H1 (cell line): ENCODE measurements around the gene EGR1. TPM values are rescaled to one million over a fixed set of nuclear protein-coding genes. Genes with fewer than 3 reads are reported as not detected.

ENCODE experiments used
- CHD2 ChIP-seq: IDR thresholded peaks from 2 replicates; pipeline ENCODE4 v1.6.1; 2012; ENCODE audit warnings: low read length, improper control_type of control experiment
- CTCF ChIP-seq, 3 experiments: IDR thresholded peaks; 1 replicate in 2 of 3; 2 replicates in 1 of 3; pipeline versions ENCODE4 v1.5.1 to v1.6.1; 2011; ENCODE audit warnings: low read length in 3 of 3, mild to moderate bottlenecking in 3 of 3, inconsistent platforms in 2 of 3, low read depth in 1 of 3, moderate library complexity in 1 of 3; ENCODE audit not compliant: insufficient read depth in 1 of 3; ENCODE audit errors: control extremely low read depth in 1 of 3
- EGR1 ChIP-seq: IDR thresholded peaks from 2 replicates; pipeline ENCODE4 v1.6.1; 2011; ENCODE audit warnings: low read depth, low read length, borderline replicate concordance
- GTF2F1 ChIP-seq: IDR thresholded peaks from 2 replicates; pipeline ENCODE4 v1.6.1; 2012; ENCODE audit warnings: low read depth, low read length, improper control_type of control experiment, borderline replicate concordance
- HDAC6 ChIP-seq: IDR thresholded peaks from one replicate; pipeline ENCODE4 v1.7.1; 2012; ENCODE audit warnings: low read depth, mild to moderate bottlenecking, inconsistent platforms, low read length, moderate library complexity
- JUND ChIP-seq: IDR thresholded peaks from 2 replicates; pipeline ENCODE4 v1.6.1; 2011; ENCODE audit warnings: mild to moderate bottlenecking, improper control_type of control experiment, low read length
- KDM4A ChIP-seq: IDR thresholded peaks from one replicate; pipeline ENCODE4 v1.7.1; 2012; ENCODE audit warnings: low read depth, mild to moderate bottlenecking, moderate library complexity, low read length, inconsistent platforms; ENCODE audit not compliant: severe bottlenecking
- MAX ChIP-seq: IDR thresholded peaks from 2 replicates; pipeline ENCODE4 v1.6.1; 2012; ENCODE audit warnings: inconsistent platforms
- PHF8 ChIP-seq: fragments of 200-600 bp; sonication (generic); conservative IDR thresholded peaks from 2 replicates; pipeline ENCODE4 v1.7.1; 2012; ENCODE audit warnings: low read depth, mild to moderate bottlenecking, inconsistent platforms, low read length, moderate library complexity
- POLR2AphosphoS5 ChIP-seq: IDR thresholded peaks from 2 replicates; pipeline ENCODE4 v1.6.1; 2011; ENCODE audit warnings: low read depth, low read length
- RBBP5 ChIP-seq: IDR thresholded peaks from 2 replicates; pipeline ENCODE4 v1.7.1; 2012; ENCODE audit warnings: low read depth, mild to moderate bottlenecking, inconsistent platforms, low read length, moderate library complexity, borderline replicate concordance
- SAP30 ChIP-seq: fragments of 300-600 bp; sonication (generic); IDR thresholded peaks from 2 replicates; pipeline ENCODE4 v1.7.1; 2012; ENCODE audit warnings: low read length, moderate library complexity, mild to moderate bottlenecking, inconsistent platforms; ENCODE audit not compliant: insufficient read depth, insufficient replicate concordance
- SRF ChIP-seq: IDR thresholded peaks from 2 replicates; pipeline ENCODE4 v1.6.1; 2011; ENCODE audit warnings: mild to moderate bottlenecking, low read depth, low read length, moderate library complexity
- TCF12 ChIP-seq: IDR thresholded peaks from 2 replicates; pipeline ENCODE4 v1.6.1; 2011; ENCODE audit warnings: low read depth, mild to moderate bottlenecking, low read length
- polyA plus RNA-seq, 7 experiments: library from polyadenylated mRNA; depleted of rRNA in 3 of 7; stranded (reverse) in 5 of 7; unstranded in 2 of 7; fragments of >200 nt in 5 of 7; fragments of 200-250 nt in 2 of 7; gene quantifications; 1 replicate in 5 of 7; 2 replicates in 1 of 7; 4 replicates in 1 of 7; pipeline versions ENCODE4 v1.2.1 to v1.2.3, GENCODE V29; 2011 to 2013; ENCODE audit warnings: missing spikeins in 2 of 7, mixed read lengths in 2 of 7
- total RNA-seq: library from RNA; stranded (reverse); fragmentation: NEBNext Ultra II Directional; extraction: Animal tissue kit (Norgen Biotek cat#: 25700); gene quantifications from 2 replicates; pipeline ENCODE4 v1.2.1, GENCODE V29; 2021
- TF ChIP-seq, protein P1 (sequence below): IDR thresholded peaks from 2 replicates; pipeline ENCODE4 v1.6.1; 2012; ENCODE audit warnings: low read length, inconsistent platforms

Gene EGR1
- total and polyA plus RNA-seq, 2 of the 8 experiments (the other 6 are each of a cell fraction or from before 2014, with no cell fraction given), result 16.2 to 35.5 TPM

GRCh38 chr5:138464388-138465260 lies 655 bp upstream of the EGR1 start (continued):
- TF ChIP-seq GTF2F1 (no peak), POLR2AphosphoS5 (0 out of 2 replicates have a peak, but pooled peaks have one; percentile 66), SRF (peak; percentile 99), TCF12 (no peak), HDAC6 (no peak), CTCF (IDR thresholded peaks at IDR 0.05; ENCODE audit: control extremely low read depth in 1 of 3, insufficient read depth in 1 of 3, low read depth in 1 of 3, low read length in 3 of 3) (0 out of 4 replicates have a peak, but pooled peaks of 1 of the 3 experiments have one; percentile 7), EGR1 (peak; percentile 78; the same call in 1 of the 2 replicates), RBBP5 (no peak; the same call in 1 of the 2 replicates), CHD2 (peak; percentile 84), JUND (no peak), PHF8 (peak; percentile 68), MAX (peak; percentile 66; the same call in 1 of the 2 replicates), SAP30 (peak; percentile 56), KDM4A (peak; percentile 79)
- TF ChIP-seq, protein P1, sequence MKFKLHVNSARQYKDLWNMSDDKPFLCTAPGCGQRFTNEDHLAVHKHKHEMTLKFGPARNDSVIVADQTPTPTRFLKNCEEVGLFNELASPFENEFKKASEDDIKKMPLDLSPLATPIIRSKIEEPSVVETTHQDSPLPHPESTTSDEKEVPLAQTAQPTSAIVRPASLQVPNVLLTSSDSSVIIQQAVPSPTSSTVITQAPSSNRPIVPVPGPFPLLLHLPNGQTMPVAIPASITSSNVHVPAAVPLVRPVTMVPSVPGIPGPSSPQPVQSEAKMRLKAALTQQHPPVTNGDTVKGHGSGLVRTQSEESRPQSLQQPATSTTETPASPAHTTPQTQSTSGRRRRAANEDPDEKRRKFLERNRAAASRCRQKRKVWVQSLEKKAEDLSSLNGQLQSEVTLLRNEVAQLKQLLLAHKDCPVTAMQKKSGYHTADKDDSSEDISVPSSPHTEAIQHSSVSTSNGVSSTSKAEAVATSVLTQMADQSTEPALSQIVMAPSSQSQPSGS, result no peak; the same call in 1 of the 2 replicates
